ENCODE results near the gene LOC128125822.

Gene LOC128125822

GRCh38 chr6:63599243-63599642 lies 27.0 kb downstream of the LOC128125822 start:
- H3K4me3 ChIP-seq (ENCODE audit: low read depth in 1 of 2, low read length in 2 of 2) = no peak overlapping the region
- H3K9ac ChIP-seq (ENCODE audit: low read depth in 1 of 2, low read length in 2 of 2) = no peak overlapping the region
- peaks cover 4 to 7% of the 10 kb centered on the region in 2 donors for H3K4me1 ChIP-seq (ENCODE audit: control insufficient read depth in 1 of 2, insufficient read depth in 2 of 2, low read length in 2 of 2)
- no peaks in the 10 kb centered on the region for H3K36me3 ChIP-seq (ENCODE audit: control insufficient read depth in 1 of 2, insufficient read depth in 2 of 2, low read length in 2 of 2)
- no peak overlapping the region for H3K27ac ChIP-seq (ENCODE audit: low read depth, low read length)
- no peaks in the 10 kb centered on the region for H3K9me3 ChIP-seq (ENCODE audit: control insufficient read depth in 1 of 2, low read length in 2 of 2)
- H3K27me3 ChIP-seq (ENCODE audit: control insufficient read depth in 1 of 2, insufficient read depth in 2 of 2, low read length in 2 of 2) = no peaks in the 10 kb centered on the region

GRCh38 chr6:63600136-63600535 lies 27.9 kb downstream of the LOC128125822 start:
- Histone ChIP-seq H3K36me3 (ENCODE audit: control insufficient read depth in 1 of 2, insufficient read depth in 2 of 2, low read length in 2 of 2) (no peaks in the 10 kb centered on the region), H3K27me3 (ENCODE audit: control insufficient read depth in 1 of 2, insufficient read depth in 2 of 2, low read length in 2 of 2) (no peaks in the 10 kb centered on the region), H3K4me3 (ENCODE audit: low read depth in 1 of 2, low read length in 2 of 2) (no peak overlapping the region), H3K27ac (ENCODE audit: low read depth, low read length) (no peak overlapping the region), H3K9ac (ENCODE audit: low read depth in 1 of 2, low read length in 2 of 2) (no peak overlapping the region), H3K4me1 (ENCODE audit: control insufficient read depth in 1 of 2, insufficient read depth in 2 of 2, low read length in 2 of 2) (peaks cover 4 to 7% of the 10 kb centered on the region in 2 donors), H3K9me3 (ENCODE audit: control insufficient read depth in 1 of 2, low read length in 2 of 2) (no peaks in the 10 kb centered on the region)

- Histone ChIP-seq H3K9ac (ENCODE audit: low read depth in 1 of 2, low read length in 2 of 2) (no peak overlapping the region), H3K36me3 (ENCODE audit: control insufficient read depth in 1 of 2, insufficient read depth in 2 of 2, low read length in 2 of 2) (no peaks in the 10 kb centered on the region), H3K4me1 (ENCODE audit: control insufficient read depth in 1 of 2, insufficient read depth in 2 of 2, low read length in 2 of 2) (no peaks in the 10 kb centered on the region), H3K9me3 (ENCODE audit: control insufficient read depth in 1 of 2, low read length in 2 of 2) (no peaks in the 10 kb centered on the region), H3K27ac (ENCODE audit: low read depth, low read length) (no peak overlapping the region), H3K27me3 (ENCODE audit: control insufficient read depth in 1 of 2, insufficient read depth in 2 of 2, low read length in 2 of 2) (no peaks in the 10 kb centered on the region), H3K4me3 (ENCODE audit: low read depth in 1 of 2, low read length in 2 of 2) (no peak overlapping the region)
These were observed 37.0 kb downstream of the LOC128125822 start for GRCh38 chr6:63609231-63609630.

- Histone ChIP-seq H3K27ac (ENCODE audit: low read depth, low read length) (no peak overlapping the region), H3K4me3 (ENCODE audit: low read depth in 1 of 2, low read length in 2 of 2) (no peak overlapping the region), H3K27me3 (ENCODE audit: control insufficient read depth in 1 of 2, insufficient read depth in 2 of 2, low read length in 2 of 2) (no peaks in the 10 kb centered on the region), H3K9me3 (ENCODE audit: control insufficient read depth in 1 of 2, low read length in 2 of 2) (no peaks in the 10 kb centered on the region), H3K36me3 (ENCODE audit: control insufficient read depth in 1 of 2, insufficient read depth in 2 of 2, low read length in 2 of 2) (no peaks in the 10 kb centered on the region), H3K9ac (ENCODE audit: low read depth in 1 of 2, low read length in 2 of 2) (no peak overlapping the region), H3K4me1 (ENCODE audit: control insufficient read depth in 1 of 2, insufficient read depth in 2 of 2, low read length in 2 of 2) (no peaks in the 10 kb centered on the region)
These were observed 38.7 kb downstream of the LOC128125822 start for GRCh38 chr6:63610944-63611343.

GRCh38 chr6:63611560-63611959 lies 39.3 kb downstream of the LOC128125822 start:
- Histone ChIP-seq H3K36me3 (ENCODE audit: control insufficient read depth in 1 of 2, insufficient read depth in 2 of 2, low read length in 2 of 2) (no peaks in the 10 kb centered on the region), H3K9me3 (ENCODE audit: control insufficient read depth in 1 of 2, low read length in 2 of 2) (no peaks in the 10 kb centered on the region), H3K9ac (ENCODE audit: low read depth in 1 of 2, low read length in 2 of 2) (no peak overlapping the region), H3K27me3 (ENCODE audit: control insufficient read depth in 1 of 2, insufficient read depth in 2 of 2, low read length in 2 of 2) (no peaks in the 10 kb centered on the region), H3K4me1 (ENCODE audit: control insufficient read depth in 1 of 2, insufficient read depth in 2 of 2, low read length in 2 of 2) (no peaks in the 10 kb centered on the region), H3K4me3 (ENCODE audit: low read depth in 1 of 2, low read length in 2 of 2) (no peak overlapping the region), H3K27ac (ENCODE audit: low read depth, low read length) (no peak overlapping the region)

- Histone ChIP-seq H3K9me3 (ENCODE audit: control insufficient read depth in 1 of 2, low read length in 2 of 2) (no peaks in the 10 kb centered on the region), H3K27me3 (ENCODE audit: control insufficient read depth in 1 of 2, insufficient read depth in 2 of 2, low read length in 2 of 2) (no peaks in the 10 kb centered on the region), H3K4me1 (ENCODE audit: control insufficient read depth in 1 of 2, insufficient read depth in 2 of 2, low read length in 2 of 2) (no peaks in the 10 kb centered on the region), H3K9ac (ENCODE audit: low read depth in 1 of 2, low read length in 2 of 2) (no peak overlapping the region), H3K36me3 (ENCODE audit: control insufficient read depth in 1 of 2, insufficient read depth in 2 of 2, low read length in 2 of 2) (no peaks in the 10 kb centered on the region), H3K27ac (ENCODE audit: low read depth, low read length) (no peak overlapping the region), H3K4me3 (ENCODE audit: low read depth in 1 of 2, low read length in 2 of 2) (no peak overlapping the region)
These were observed 43.3 kb downstream of the LOC128125822 start for GRCh38 chr6:63615590-63615989.

All from duodenal mucosa (tissue), 2 donors.